ENCODE measurements around the gene COA8.
"Not testable (repeated sequence)": the region's sequence is repeated elsewhere in the genome, so short reads cannot be mapped to it uniquely, and the experiment has no call there.

COA8 gene

DNA sequence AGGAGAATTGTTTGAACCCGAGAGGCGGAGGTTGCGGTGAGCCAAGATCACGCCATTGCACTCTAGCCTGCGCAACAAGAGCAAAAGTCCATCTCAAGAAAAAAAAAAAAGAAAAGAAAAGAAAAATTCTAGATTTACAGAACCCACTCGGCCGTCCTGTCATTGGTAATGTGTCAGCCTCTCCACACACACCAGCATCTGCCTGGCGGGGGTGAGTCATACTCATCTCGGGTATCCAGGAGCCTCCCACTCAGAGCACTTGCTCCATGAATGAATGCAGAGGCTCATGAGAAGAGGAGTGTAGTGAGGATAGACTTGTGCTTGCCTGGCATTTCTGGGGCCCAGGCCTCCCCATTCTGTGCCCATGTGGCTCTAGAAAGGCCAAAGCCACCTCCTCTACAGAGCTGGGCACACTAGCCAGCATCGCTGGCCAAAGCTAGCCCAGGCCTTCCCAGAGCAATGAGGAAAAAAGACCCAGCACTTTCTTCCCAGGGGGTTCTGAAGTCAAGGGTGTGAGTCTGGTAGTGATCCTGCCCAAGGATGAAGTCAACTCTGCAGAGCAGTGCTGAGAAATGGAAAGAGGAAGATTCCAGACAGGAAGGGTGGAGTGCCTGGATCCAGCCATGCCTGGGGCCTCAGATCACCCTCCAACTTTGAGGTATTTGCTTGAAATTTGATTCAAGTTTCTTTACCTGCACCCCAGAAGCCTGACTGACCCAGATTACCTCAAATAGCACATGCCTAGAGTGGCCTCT is 35.0 kb downstream of the COA8 start:
- TF ChIP-seq, protein P1, sequence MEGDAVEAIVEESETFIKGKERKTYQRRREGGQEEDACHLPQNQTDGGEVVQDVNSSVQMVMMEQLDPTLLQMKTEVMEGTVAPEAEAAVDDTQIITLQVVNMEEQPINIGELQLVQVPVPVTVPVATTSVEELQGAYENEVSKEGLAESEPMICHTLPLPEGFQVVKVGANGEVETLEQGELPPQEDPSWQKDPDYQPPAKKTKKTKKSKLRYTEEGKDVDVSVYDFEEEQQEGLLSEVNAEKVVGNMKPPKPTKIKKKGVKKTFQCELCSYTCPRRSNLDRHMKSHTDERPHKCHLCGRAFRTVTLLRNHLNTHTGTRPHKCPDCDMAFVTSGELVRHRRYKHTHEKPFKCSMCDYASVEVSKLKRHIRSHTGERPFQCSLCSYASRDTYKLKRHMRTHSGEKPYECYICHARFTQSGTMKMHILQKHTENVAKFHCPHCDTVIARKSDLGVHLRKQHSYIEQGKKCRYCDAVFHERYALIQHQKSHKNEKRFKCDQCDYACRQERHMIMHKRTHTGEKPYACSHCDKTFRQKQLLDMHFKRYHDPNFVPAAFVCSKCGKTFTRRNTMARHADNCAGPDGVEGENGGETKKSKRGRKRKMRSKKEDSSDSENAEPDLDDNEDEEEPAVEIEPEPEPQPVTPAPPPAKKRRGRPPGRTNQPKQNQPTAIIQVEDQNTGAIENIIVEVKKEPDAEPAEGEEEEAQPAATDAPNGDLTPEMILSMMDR (IDR thresholded peaks at IDR 0.05; ENCODE audit: low read depth, low read length): no peak
- H3K4me3 ChIP-seq (ENCODE audit: low read depth, low read length): no peak overlapping the region

DNA sequence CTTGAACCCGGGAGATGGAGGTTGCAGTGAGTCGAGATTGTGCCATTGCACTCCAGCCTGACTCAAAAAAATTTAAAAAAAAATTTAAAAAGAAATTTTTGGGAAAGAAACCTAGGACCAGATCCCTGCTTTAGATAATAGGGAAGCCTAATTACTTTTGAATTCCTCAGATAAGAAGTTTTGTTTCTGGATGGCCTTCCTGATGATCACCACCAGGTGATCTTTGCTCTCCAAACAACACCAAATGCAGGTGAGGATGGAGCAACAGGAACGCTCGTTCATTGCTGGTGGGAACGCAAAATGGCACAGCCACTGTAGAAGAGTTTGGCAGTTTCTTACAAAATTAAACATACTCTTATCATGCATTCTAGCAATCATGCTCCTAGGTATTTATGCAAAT is 37.7 kb downstream of the COA8 start:
- TF ChIP-seq, protein P1 (IDR thresholded peaks at IDR 0.05; ENCODE audit: low read depth, low read length): no peak
- H3K4me3 ChIP-seq (ENCODE audit: low read depth, low read length): no peak overlapping the region

DNA sequence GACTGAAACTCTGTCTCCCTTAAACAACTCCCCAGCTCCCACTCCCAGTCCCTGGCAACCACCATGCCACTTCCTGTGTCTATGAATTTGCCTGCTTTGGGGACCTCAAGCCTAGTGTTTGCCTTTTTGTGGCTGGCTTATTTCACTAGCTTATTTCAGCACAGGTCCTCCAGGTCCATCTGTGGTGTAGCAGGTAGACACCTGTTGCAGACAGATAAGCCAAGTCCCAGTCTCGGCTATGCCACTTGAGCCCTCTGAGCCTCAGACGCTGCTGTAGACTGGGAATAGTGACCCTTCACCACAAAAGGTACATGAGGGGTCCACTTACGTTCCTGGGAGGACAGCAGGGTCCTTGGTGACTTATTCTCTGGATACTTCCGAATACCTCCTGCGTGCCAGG is 41.9 kb downstream of the COA8 start:
- no peak overlapping the region for H3K4me3 ChIP-seq (ENCODE audit: low read depth, low read length)
- TF ChIP-seq, protein P1 (IDR thresholded peaks at IDR 0.05; ENCODE audit: low read depth, low read length): no peak

DNA sequence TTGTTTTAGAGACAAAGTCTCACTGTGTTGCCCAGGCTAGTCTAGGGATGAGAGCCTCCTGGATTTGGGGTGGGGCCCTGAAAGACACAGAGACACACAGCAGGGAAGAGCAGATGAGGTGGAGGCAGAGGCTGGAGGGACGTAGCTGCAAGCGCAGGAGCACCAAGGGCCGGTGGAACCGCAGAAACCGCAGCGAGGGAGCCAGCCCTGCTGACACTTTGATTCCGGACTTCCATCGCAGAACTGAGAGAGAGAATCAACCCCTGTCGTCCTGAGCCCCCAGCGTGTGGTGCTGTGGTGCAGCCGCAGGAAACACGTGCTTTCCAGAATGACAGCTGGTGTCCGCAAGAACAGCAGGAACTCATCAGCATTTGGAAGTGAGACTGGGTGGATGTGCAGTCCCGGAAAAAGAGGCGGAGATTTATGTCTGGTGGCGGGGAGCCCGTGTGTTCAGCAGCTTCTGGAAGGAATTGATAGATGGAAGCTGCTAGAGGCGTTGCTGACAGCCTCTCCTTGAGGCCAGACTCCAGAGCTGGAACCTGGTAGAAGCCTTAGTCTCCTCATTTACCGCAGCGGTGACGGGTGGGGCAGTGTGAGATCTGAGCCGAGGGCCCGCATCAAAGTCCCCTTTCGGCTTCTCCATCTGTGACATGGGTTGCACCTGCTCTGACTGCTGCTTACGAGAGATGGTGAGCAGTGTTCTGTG is 44.4 kb downstream of the COA8 start:
- TF ChIP-seq, protein P1 (IDR thresholded peaks at IDR 0.05; ENCODE audit: low read depth, low read length): peak; percentile 10; the same call in 1 of the 2 replicates
- peak overlapping the region; percentile 24; the same call in 1 of the 2 replicates for H3K4me3 ChIP-seq (ENCODE audit: low read depth, low read length)

DNA sequence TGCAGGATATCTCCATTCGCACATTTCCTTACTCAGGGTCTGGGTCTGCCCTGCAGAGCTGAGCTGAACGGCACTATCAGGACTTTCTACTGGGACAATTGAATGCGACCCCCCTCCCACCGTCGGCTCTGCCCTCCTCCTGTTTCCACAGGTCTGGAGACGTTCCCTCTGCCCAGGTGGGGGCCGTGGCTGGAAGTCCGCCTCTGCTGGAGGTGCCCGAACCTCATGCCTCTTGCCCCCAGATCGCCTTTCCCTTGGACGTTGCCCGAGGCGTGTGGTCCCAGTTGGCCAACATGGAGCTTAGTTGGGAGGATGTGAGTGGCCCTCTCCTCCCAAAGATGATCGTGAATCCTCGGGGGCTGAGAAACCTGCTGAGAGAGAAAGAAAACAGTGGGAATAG is 45.1 kb downstream of the COA8 start:
- TF ChIP-seq, protein P1 (IDR thresholded peaks at IDR 0.05; ENCODE audit: low read depth, low read length): no peak
- no peak overlapping the region for H3K4me3 ChIP-seq (ENCODE audit: low read depth, low read length)

DNA sequence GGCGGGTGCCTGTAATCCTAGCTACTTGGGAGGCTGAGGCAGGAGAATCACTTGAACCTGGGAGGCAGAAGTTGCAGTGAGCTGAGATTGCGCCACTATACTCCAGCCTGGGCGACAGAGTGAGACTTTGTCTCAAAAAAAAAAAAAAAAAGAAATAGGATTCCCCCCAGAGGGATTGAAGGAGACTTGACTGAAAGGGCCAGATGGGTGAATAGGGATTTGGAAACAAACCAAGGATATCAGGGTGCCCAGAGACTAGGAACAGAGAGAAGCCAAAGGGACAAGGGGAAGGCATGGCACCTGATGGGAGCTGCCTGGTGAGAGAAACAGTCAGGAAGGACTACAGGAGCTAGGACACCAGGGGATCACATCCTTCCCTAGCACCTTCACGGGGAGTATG is 46.3 kb downstream of the COA8 start:
- H3K4me3 ChIP-seq (ENCODE audit: low read depth, low read length): not testable (repeated sequence)

DNA sequence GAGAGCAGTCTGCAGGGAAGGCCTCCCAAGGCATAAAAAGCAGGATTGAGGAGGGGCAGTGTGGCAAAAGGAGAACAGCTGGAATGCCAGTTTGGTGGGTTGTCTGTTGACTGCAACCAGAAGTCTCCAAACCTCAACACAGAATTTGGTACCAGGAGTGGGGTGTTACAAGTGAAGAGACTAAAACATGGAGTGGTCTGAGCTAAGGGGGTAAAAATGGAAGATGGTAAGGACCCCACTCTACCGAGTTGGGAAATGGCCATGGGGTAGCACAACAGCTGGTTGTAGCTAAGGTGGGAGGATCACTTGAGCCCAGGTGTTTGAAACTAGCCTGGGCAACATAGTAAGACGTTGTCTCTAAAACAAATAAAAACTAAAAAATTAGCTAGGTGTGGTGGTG is 48.5 kb downstream of the COA8 start:
- TF ChIP-seq, protein P1 (IDR thresholded peaks at IDR 0.05; ENCODE audit: low read depth, low read length): no peak
- H3K4me3 ChIP-seq (ENCODE audit: low read depth, low read length): no peak overlapping the region
